22Rv1 (cell line): ENCODE results near the gene MCM3.

Experiments used
- ZFX ChIP-seq: fragments of 450-650 bp; IDR thresholded peaks from 2 replicates; pipeline ENCODE4 v1.6.1; 2017; ENCODE audit warnings: antibody characterized with exemption, borderline replicate concordance
- TF ChIP-seq, protein P1 (sequence below): fragments of 450-650 bp; IDR thresholded peaks from 2 replicates; pipeline ENCODE4 v1.5.1; 2017; ENCODE audit warnings: mild to moderate bottlenecking

DNA sequence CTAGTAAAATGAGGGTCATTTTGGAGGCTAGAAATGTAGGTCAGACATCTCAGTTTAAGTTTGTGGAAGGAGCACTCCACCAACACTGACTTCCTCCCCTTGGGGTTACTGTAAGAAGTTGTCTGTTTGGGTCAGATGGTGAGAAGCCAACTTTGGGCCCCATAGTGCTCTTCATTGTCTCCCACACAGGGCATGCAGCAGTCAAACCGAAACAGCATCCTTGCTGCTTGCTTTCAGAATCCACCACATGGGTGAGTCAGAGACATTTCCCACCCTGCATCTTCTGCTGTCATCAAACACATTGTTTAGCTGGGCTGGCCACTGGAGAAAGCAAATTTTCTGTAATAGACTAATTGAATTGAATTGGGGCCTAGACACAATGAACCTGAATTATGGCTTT lies 57.0 kb downstream of the MCM3 start:
- TF ChIP-seq, protein P1, sequence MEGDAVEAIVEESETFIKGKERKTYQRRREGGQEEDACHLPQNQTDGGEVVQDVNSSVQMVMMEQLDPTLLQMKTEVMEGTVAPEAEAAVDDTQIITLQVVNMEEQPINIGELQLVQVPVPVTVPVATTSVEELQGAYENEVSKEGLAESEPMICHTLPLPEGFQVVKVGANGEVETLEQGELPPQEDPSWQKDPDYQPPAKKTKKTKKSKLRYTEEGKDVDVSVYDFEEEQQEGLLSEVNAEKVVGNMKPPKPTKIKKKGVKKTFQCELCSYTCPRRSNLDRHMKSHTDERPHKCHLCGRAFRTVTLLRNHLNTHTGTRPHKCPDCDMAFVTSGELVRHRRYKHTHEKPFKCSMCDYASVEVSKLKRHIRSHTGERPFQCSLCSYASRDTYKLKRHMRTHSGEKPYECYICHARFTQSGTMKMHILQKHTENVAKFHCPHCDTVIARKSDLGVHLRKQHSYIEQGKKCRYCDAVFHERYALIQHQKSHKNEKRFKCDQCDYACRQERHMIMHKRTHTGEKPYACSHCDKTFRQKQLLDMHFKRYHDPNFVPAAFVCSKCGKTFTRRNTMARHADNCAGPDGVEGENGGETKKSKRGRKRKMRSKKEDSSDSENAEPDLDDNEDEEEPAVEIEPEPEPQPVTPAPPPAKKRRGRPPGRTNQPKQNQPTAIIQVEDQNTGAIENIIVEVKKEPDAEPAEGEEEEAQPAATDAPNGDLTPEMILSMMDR = no peak
- no peak for TF ChIP-seq ZFX
